ENCODE results near the gene HMGXB3. TPM values are rescaled to one million over a fixed set of nuclear protein-coding genes. Genes with fewer than 3 reads are reported as not detected.

HMGXB3 gene, protein sequence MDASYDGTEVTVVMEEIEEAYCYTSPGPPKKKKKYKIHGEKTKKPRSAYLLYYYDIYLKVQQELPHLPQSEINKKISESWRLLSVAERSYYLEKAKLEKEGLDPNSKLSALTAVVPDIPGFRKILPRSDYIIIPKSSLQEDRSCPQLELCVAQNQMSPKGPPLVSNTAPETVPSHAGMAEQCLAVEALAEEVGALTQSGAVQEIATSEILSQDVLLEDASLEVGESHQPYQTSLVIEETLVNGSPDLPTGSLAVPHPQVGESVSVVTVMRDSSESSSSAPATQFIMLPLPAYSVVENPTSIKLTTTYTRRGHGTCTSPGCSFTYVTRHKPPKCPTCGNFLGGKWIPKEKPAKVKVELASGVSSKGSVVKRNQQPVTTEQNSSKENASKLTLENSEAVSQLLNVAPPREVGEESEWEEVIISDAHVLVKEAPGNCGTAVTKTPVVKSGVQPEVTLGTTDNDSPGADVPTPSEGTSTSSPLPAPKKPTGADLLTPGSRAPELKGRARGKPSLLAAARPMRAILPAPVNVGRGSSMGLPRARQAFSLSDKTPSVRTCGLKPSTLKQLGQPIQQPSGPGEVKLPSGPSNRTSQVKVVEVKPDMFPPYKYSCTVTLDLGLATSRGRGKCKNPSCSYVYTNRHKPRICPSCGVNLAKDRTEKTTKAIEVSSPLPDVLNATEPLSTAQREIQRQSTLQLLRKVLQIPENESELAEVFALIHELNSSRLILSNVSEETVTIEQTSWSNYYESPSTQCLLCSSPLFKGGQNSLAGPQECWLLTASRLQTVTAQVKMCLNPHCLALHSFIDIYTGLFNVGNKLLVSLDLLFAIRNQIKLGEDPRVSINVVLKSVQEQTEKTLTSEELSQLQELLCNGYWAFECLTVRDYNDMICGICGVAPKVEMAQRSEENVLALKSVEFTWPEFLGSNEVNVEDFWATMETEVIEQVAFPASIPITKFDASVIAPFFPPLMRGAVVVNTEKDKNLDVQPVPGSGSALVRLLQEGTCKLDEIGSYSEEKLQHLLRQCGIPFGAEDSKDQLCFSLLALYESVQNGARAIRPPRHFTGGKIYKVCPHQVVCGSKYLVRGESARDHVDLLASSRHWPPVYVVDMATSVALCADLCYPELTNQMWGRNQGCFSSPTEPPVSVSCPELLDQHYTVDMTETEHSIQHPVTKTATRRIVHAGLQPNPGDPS (N-terminal part only)
- total RNA-seq: 40.4 and 44.4 TPM in 2 replicates
- long read RNA-seq, partial matches to known transcripts: 8 of 10 reads
- long read RNA-seq, other reads (novel, unspliced or antisense): 2 of 10 reads

DNA sequence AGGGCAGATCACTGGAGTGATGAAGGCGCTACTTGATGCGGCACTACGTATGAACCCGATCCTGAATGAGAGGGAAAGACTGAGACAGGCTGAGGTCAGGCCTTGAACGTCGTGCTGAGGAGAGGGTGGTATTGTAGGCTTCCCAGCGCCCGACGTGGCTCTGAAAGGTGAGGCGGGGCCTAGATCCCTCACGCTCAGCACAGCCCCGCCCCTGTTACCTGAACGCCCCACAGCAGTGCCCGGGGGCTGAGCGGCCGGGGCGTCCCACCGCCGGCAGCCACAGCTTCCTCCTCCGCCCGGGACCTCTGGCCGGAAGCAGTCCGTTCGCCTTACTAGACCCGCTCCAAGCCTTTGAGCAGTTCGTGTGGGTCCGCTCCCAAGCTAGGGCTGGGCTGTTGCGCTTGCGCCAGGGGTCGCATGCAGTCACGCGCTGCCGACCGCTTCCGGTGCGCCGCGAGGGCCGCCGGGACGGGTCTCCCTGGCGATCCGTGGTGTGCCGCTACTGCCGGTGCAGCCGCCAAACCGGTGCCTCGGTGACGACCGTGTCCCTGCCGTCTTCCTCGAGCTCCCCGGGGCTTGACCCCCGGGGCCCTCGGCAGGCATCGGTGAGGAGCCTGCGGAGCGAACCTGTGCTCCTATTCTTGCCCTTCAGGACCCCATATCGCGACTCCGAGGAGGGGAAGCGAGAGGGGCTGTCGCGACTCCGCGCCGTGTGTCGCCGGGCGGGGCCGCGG, at the start of gene HMGXB3, which contains the start of gene TIGD6:
Gene HMGXB3, plus strand, starts transcription at position 484 of the 734 bp plus-strand sequence. CDS start 4,114 bp downstream, outside the sequence.
Gene TIGD6, minus strand, starts transcription at position 399 of the 734 bp plus-strand sequence. CDS start 4,306 bp downstream, outside the sequence.
- H3K27me3 Mint-ChIP-seq (ENCODE audit: low read depth): no peaks in the 10 kb centered on the region
- peak within 1 kb of the TSS; percentile 96 for H3K4me3 Mint-ChIP-seq
- H3K4me1 Mint-ChIP-seq: peaks cover 40% of the 10 kb centered on the region
- peak within 1 kb of the TSS; percentile 99 for H3K27ac Mint-ChIP-seq (ENCODE audit: unreplicated experiment)
- peaks cover 4% of the 10 kb centered on the region for H3K36me3 Mint-ChIP-seq (ENCODE audit: low read depth)
- TF ChIP-seq, protein P1, sequence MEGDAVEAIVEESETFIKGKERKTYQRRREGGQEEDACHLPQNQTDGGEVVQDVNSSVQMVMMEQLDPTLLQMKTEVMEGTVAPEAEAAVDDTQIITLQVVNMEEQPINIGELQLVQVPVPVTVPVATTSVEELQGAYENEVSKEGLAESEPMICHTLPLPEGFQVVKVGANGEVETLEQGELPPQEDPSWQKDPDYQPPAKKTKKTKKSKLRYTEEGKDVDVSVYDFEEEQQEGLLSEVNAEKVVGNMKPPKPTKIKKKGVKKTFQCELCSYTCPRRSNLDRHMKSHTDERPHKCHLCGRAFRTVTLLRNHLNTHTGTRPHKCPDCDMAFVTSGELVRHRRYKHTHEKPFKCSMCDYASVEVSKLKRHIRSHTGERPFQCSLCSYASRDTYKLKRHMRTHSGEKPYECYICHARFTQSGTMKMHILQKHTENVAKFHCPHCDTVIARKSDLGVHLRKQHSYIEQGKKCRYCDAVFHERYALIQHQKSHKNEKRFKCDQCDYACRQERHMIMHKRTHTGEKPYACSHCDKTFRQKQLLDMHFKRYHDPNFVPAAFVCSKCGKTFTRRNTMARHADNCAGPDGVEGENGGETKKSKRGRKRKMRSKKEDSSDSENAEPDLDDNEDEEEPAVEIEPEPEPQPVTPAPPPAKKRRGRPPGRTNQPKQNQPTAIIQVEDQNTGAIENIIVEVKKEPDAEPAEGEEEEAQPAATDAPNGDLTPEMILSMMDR (conservative IDR thresholded peaks at IDR 0.05): peak; percentile 10
- DNase-seq (ENCODE audit: low read depth, low spot score): peak; percentile 84
- no peaks in the 10 kb centered on the region for H3K9me3 Mint-ChIP-seq

DNA sequence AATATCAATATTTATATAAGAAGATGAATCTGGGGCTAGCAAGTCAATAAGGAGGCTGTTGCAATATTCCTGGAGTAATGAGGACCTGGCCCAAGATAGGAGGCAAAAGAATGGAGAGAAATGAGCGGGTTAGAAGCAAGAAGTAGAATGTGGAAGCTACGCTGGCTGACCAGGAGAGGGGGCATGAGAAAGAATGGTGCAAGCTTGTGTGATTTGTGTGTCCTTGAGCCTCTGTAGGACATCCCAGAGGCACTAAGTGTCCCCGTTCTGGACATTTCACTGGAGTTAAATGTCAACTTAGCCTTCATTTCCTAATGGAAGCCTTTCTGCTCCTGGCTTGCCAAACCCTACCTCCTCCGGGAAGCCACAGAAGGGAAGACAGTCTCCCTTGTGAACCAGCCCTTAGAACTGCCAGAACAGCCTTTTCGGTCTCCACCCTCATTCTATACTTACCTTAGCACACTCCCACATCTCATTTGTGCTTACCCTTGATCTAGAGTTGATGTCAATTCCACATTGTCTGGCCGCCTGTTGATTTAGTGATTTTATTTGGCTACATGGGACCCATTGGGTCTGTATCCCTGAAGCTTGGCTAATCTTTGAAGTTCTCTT, 49.3 kb upstream of the HMGXB3 start:
- DNase-seq (ENCODE audit: low read depth, low spot score): no peak
- TF ChIP-seq, protein P1 (conservative IDR thresholded peaks at IDR 0.05): no peak
- Mint-ChIP-seq H3K4me1 (no peaks in the 10 kb centered on the region), H3K27ac (ENCODE audit: unreplicated experiment) (no peak overlapping the region), H3K36me3 (ENCODE audit: low read depth) (no peaks in the 10 kb centered on the region), H3K4me3 (no peak overlapping the region), H3K27me3 (ENCODE audit: low read depth) (no peaks in the 10 kb centered on the region), H3K9me3 (no peaks in the 10 kb centered on the region)

DNA sequence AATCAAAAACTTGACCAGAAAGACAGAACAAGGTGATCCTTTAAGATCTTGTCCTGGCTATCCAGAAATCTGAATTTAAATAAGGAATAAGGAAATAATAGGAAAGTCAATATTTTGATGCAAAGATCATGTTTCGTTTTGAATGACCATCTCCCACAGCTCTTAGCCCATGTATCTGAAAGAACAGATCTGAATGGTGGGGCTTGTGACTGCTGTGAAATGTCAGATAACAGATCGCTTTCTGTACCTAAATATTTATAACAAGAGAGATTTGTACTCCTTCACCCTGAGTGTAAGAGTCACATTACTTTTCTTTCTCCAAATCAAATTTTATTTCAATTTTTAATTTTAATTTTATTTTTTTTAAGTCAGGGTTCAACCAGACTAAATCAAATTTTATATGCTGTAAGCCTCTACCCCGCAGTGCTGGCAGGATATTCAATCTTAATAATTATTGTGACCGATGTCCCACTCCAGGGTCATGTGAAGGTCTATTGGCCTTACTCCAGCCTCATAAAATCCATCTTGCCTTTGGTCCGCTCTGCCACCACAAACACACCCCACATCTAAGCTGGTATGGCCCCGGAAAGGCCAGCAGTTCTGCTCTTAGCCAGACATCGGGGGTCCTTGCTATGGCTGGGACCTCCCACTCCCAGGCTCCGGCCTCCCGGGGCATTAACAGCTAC, 47.0 kb upstream of the HMGXB3 start:
- H3K27ac Mint-ChIP-seq (ENCODE audit: unreplicated experiment): no peak overlapping the region
- H3K4me3 Mint-ChIP-seq: no peak overlapping the region
- no peaks in the 10 kb centered on the region for H3K4me1 Mint-ChIP-seq
- H3K36me3 Mint-ChIP-seq (ENCODE audit: low read depth): no peaks in the 10 kb centered on the region
- H3K27me3 Mint-ChIP-seq (ENCODE audit: low read depth): no peaks in the 10 kb centered on the region
- TF ChIP-seq, protein P1 (conservative IDR thresholded peaks at IDR 0.05): no peak
- no peak for DNase-seq (ENCODE audit: low read depth, low spot score)
- no peaks in the 10 kb centered on the region for H3K9me3 Mint-ChIP-seq

DNA sequence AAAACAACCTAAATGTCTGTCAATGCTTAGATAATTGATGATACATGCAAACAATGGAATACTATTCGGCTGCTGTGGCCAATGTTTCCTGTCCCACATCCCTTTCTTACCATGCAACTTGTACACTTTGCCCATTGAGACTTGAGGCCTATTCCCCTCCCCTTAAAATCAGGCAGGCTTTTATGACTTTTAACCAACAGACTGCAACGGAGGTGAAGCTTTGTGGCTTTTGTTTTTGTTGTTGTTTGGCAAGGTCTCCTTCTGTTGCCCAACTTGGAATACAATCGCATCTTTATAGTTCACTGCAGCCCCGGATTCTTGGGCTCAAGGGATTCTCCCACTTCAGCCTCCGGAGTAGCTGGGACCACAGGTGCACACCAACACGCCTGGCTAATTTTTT, 45.7 kb upstream of the HMGXB3 start:
- Mint-ChIP-seq H3K27ac (ENCODE audit: unreplicated experiment) (no peak overlapping the region), H3K9me3 (no peaks in the 10 kb centered on the region), H3K27me3 (ENCODE audit: low read depth) (no peaks in the 10 kb centered on the region), H3K4me3 (no peak overlapping the region), H3K4me1 (peaks cover 6% of the 10 kb centered on the region), H3K36me3 (ENCODE audit: low read depth) (no peaks in the 10 kb centered on the region)
- TF ChIP-seq, protein P1 (conservative IDR thresholded peaks at IDR 0.05): no peak
- DNase-seq (ENCODE audit: low read depth, low spot score): no peak

Measured in neural crest cell (in vitro differentiated cells).